GM11168 (cell line): ENCODE results near the gene MYOM1.
"Not testable (repeated sequence)": the region's sequence is repeated elsewhere in the genome, so short reads cannot be mapped to it uniquely, and the experiment has no call there.

Experiments
- in situ Hi-C: fragments of 300-500 bp; cut with MboI; formaldehyde crosslinking; loops from one replicate; pipeline ENCODE4 v1.12.0; 2022; ENCODE audit warnings: low sequenced_read_pairs; ENCODE audit not compliant: unreplicated experiment

MYOM1 gene

GRCh38 chr18:3224223-3224622 is 4.5 kb upstream of the MYOM1 start:
- in situ Hi-C loops: no loop called here

GRCh38 chr18:3223356-3223755 is 3.6 kb upstream of the MYOM1 start:
- in situ Hi-C loops: no loop called here

- in situ Hi-C loops: no loop called here
Measured at GRCh38 chr18:3221496-3221895, 1.7 kb upstream of the MYOM1 start.

- in situ Hi-C loops: not testable (repeated sequence)
Measured at GRCh38 chr18:3220868-3221267, 1.1 kb upstream of the MYOM1 start.

- in situ Hi-C loops: no loop called here
Measured at GRCh38 chr18:3219241-3219630, 532 bp downstream of the MYOM1 start.

- in situ Hi-C loops: no loop called here
Measured at GRCh38 chr18:3218819-3219218, 949 bp downstream of the MYOM1 start.

- in situ Hi-C loops: no loop called here
Measured at GRCh38 chr18:3217948-3218647, 1.7 kb downstream of the MYOM1 start.

GRCh38 chr18:3216987-3217386 is 2.8 kb downstream of the MYOM1 start:
- in situ Hi-C loops: no loop called here

GRCh38 chr18:3214855-3215637 is 4.7 kb downstream of the MYOM1 start:
- in situ Hi-C loops: no loop called here

- in situ Hi-C loops: no loop called here
Measured at GRCh38 chr18:3213300-3214059, 6.3 kb downstream of the MYOM1 start.

- in situ Hi-C loops: no loop called here
Measured at GRCh38 chr18:3212657-3213056, 7.1 kb downstream of the MYOM1 start.

- in situ Hi-C loops: no loop called here
Measured at GRCh38 chr18:3211236-3211992, 8.4 kb downstream of the MYOM1 start.

- in situ Hi-C loops: no loop called here
Measured at GRCh38 chr18:3209859-3210569, 9.8 kb downstream of the MYOM1 start.

GRCh38 chr18:3207565-3207964 is 12.2 kb downstream of the MYOM1 start:
- in situ Hi-C loops: no loop called here

GRCh38 chr18:3205239-3205638 is 14.5 kb downstream of the MYOM1 start:
- in situ Hi-C loops: no loop called here

GRCh38 chr18:3199942-3200645 is 19.7 kb downstream of the MYOM1 start:
- in situ Hi-C loops: no loop called here

GRCh38 chr18:3198260-3198860 is 21.4 kb downstream of the MYOM1 start:
- in situ Hi-C loops: not testable (repeated sequence)

- in situ Hi-C loops: no loop called here
Measured at GRCh38 chr18:3194947-3195612, 24.7 kb downstream of the MYOM1 start.
